AML-193 (cell line): ENCODE results near the gene PTPRR.

Source experiments
- DNase-seq, 2 experiments: peaks; one replicate each; lab custom pipeline; 2025; lab: John Stamatoyannopoulos, UW

Gene PTPRR

GRCh38 chr12:70920251-70920851 lies at the start of gene PTPRR:
Gene PTPRR, minus strand, starts transcription at chr12:70920738. Its CDS starts 348 bp downstream, at chr12:70920390.
- no peak for DNase-seq

GRCh38 chr12:70966996-70967790 lies 46.7 kb upstream of the PTPRR start:
- DNase-seq: no peak

- DNase-seq: no peak
These were observed 45.5 kb upstream of the PTPRR start for GRCh38 chr12:70966046-70966445.

GRCh38 chr12:70964867-70965510 lies 44.5 kb upstream of the PTPRR start:
- DNase-seq: no peak

GRCh38 chr12:70963081-70963660 lies 42.6 kb upstream of the PTPRR start:
- DNase-seq: no peak

- DNase-seq: no peak
These were observed 41.8 kb upstream of the PTPRR start for GRCh38 chr12:70962226-70962794.

- DNase-seq: no peak
These were observed 39.9 kb upstream of the PTPRR start for GRCh38 chr12:70960484-70960883.

- DNase-seq: no peak
These were observed 34.9 kb upstream of the PTPRR start for GRCh38 chr12:70955415-70955814.

GRCh38 chr12:70950451-70950850 lies 29.9 kb upstream of the PTPRR start:
- DNase-seq: no peak

GRCh38 chr12:70948976-70949336 lies 28.4 kb upstream of the PTPRR start:
- DNase-seq: no peak

GRCh38 chr12:70948236-70948975 lies 27.9 kb upstream of the PTPRR start:
- no peak for DNase-seq

GRCh38 chr12:70936203-70936813 lies 15.8 kb upstream of the PTPRR start:
- DNase-seq: no peak

GRCh38 chr12:70933133-70933532 lies 12.6 kb upstream of the PTPRR start:
- no peak for DNase-seq

GRCh38 chr12:70929029-70929428 lies 8.5 kb upstream of the PTPRR start:
- DNase-seq: no peak

GRCh38 chr12:70928071-70928470 lies 7.5 kb upstream of the PTPRR start:
- no peak for DNase-seq

GRCh38 chr12:70927356-70927755 lies 6.8 kb upstream of the PTPRR start:
- no peak for DNase-seq

GRCh38 chr12:70925539-70925938 lies 5.0 kb upstream of the PTPRR start:
- DNase-seq: no peak

- no peak for DNase-seq
These were observed 353 bp upstream of the PTPRR start for GRCh38 chr12:70920891-70921290.

GRCh38 chr12:70919597-70920035 lies 922 bp downstream of the PTPRR start:
- DNase-seq: no peak

GRCh38 chr12:70919176-70919575 lies 1.4 kb downstream of the PTPRR start:
- no peak for DNase-seq

- DNase-seq: no peak
These were observed 2.2 kb downstream of the PTPRR start for GRCh38 chr12:70918321-70918720.
